Activated gamma-delta T cell (primary cell): ENCODE data around the gene PCDHGB4.
"Not testable (repeated sequence)": the region's sequence is repeated elsewhere in the genome, so short reads cannot be mapped to it uniquely, and the experiment has no call there.

Experiments
- DNase-seq: peaks from one replicate; lab custom pipeline; 2025; lab: John Stamatoyannopoulos, UW
- total RNA-seq, 2 donors: gene quantifications; one replicate each; lab custom pipeline; 2026; lab: John Stamatoyannopoulos, UW

The PCDHGB4 gene
- total RNA-seq = 0.05 to 0.87 reads per million in 2 donors

DNA sequence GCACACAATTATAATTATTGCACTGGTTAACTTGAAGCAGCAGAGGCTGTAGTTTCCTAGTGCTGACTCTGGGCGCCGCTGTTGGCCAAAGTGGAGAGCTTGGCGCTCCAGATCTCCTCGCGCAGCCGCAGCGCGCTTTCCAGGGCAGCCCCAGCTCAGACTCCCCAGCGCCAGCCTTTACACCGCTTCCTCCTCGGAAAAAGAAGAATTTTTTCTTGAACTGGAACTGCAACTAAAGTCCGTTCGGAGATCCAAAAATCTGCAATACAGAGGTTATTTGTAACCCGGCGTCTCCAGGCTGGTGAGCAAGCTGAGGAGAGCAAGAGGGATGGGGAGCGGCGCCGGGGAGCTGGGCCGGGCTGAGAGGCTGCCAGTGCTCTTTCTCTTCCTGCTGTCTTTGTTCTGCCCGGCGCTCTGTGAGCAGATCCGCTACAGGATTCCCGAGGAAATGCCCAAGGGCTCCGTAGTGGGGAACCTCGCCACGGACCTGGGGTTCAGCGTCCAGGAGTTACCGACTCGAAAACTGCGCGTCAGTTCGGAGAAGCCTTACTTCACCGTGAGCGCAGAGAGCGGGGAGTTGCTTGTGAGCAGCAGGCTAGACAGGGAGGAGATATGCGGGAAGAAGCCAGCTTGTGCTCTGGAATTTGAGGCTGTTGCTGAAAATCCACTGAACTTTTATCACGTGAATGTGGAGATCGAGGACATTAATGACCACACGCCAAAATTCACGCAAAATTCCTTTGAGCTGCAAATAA lies at the start of gene PCDHGB4:
TSS of gene PCDHGB4 (plus strand) at position 142 of the 755 bp plus-strand sequence. CDS start at position 329, 187 bp downstream.
- not testable (repeated sequence) for DNase-seq

DNA sequence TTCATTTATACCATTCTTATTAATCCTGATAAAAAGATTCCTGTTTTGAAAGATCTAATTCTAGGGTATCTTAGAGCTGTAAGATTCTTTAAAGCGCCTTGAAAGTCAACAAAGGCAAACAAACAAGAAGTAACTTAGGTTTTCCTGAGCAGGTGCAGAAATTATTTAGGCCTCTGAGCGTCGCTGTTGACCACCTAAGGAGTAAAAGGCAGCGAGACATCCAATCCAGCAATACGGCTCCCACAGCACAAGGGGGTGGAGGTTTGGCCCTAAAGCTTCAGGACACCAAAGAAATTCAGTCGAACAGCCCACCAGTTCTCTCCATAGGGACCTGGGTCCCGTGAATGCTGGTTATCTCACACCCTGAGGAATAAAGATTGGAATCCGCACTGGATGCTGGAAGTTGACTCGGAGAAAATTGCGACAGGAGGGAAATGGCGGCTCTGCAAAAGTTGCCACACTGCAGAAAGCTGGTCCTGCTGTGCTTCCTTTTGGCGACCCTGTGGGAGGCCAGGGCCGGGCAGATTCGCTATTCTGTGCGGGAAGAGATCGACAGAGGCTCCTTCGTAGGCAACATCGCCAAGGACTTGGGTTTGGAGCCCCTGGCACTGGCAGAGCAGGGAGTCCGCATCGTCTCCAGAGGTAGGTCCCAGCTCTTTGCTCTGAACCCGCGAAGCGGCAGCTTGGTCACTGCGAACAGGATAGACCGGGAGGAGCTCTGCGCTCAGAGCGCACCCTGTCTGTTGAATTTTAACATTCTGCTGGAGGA lies 48.8 kb upstream of the PCDHGB4 start, which contains the start of gene PCDHGA2:
TSS of gene PCDHGA2 (plus strand) at position 223 of the 769 bp plus-strand sequence.
- no peak for DNase-seq

DNA sequence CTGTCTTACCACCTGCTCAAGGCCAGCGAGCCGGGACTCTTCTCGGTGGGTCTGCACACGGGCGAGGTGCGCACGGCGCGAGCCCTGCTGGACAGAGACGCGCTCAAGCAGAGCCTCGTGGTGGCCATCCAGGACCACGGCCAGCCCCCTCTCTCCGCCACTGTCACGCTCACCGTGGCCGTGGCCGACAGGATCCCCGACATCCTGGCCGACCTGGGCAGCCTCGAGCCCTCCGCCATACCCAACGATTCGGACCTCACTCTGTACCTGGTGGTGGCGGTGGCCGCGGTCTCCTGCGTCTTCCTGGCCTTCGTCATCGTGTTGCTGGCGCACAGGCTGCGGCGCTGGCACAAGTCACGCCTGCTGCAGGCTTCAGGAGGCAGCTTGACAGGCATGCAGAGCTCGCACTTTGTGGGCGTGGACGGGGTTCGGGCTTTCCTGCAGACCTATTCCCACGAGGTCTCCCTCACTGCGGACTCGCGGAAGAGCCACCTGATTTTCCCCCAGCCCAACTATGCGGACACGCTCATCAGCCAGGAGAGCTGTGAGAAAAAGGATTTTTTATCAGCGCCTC lies 46.6 kb upstream of the PCDHGB4 start:
- not testable (repeated sequence) for DNase-seq

DNA sequence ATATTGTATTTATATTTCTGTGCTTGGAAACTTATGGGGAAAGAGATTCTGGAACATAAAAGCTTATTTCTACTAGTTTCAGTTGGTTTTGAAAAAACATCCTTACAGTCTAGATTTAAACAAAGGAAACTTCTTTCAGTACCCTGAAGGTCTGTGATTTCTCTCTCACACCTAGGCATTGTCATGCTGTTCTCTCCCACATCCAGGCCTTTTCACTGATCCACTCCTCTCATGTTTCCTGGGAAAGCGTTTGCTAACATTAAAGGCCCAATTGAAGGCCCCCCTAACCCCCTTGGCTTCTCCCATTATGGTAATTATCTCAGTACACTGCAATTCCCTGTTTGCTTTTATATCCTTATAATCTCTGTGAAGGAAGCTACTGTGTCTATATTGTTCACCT lies 44.7 kb upstream of the PCDHGB4 start:
- DNase-seq = no peak

DNA sequence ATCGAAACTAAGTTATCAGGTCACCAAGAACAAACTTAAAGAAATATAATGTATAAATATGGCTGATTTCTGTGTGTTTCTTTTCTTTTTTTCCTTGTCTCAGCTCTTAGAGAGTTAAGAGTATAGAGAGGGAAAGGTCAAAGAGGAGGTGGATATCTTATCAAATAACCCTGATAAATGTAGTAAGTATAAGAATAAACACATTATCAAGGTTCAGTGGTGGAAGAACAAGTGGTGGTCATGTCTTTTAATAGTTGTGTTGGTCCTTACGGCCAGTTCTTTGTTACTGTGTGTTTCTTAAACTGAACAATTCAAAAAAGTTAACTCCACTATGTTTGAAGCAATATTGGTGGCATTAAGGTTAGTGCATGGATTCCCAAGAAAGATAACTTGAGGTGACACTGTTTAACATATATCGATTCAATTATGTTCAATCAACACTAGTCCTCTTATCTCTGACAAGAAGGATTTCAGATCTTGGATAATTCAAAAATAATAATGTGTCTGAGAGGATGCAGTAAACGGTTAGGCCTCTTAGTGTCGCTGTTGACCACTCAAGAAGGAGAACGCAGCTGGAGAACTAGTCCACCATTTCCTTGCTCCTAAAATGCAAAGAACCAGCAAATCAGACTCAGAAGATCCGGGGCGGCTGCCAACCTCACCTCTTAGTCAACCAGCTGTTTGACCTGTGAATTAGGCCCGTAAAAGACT lies 44.1 kb upstream of the PCDHGB4 start, which contains the start of gene PCDHGA3:
TSS of gene PCDHGA3 (plus strand) at position 588 of the 711 bp plus-strand sequence. CDS start 205 bp downstream, outside the sequence.
- DNase-seq = no peak

DNA sequence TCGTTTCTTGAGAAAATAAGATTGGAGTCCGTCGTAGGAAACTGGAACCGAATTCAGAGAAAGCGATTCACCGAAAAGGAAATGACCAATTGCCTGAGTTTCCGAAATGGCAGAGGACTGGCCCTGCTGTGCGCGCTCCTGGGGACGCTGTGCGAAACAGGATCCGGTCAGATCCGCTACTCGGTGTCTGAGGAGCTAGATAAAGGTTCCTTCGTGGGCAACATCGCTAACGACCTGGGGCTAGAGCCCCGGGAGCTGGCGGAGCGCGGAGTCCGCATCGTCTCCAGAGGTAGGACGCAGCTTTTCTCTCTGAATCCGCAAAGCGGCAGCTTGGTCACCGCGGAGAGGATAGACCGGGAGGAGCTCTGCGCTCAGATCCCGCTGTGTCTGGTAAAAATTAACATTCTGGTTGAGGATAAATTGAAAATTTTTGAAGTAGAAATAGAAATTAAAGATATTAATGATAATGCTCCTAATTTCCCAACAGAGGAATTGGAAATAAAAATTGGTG lies 43.5 kb upstream of the PCDHGB4 start:
- DNase-seq = no peak

DNA sequence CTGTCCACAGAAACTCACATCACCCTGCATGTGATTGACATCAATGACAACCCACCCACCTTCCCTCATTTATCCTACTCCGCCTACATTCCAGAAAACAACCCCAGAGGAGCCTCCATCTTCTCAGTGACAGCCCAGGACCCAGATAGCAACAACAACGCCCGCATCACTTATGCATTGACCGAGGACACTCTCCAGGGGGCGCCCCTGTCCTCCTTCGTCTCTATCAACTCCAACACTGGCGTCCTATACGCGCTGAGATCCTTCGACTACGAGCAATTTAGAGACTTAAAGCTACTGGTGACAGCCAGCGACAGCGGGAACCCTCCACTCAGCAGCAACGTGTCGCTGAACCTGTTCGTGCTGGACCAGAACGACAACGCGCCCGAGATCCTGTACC lies 42.2 kb upstream of the PCDHGB4 start:
- no peak for DNase-seq

DNA sequence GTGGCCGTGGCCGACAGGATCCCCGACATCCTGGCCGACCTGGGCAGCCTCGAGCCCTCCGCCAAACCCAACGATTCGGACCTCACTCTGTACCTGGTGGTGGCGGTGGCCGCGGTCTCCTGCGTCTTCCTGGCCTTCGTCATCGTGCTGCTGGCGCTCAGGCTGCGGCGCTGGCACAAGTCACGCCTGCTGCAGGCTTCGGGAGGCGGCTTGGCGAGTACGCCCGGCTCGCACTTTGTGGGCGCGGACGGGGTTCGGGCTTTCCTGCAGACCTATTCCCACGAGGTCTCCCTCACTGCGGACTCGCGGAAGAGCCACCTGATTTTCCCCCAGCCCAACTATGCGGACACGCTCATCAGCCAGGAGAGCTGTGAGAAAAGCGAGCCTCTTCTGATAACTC lies 41.5 kb upstream of the PCDHGB4 start:
- not testable (repeated sequence) for DNase-seq

DNA sequence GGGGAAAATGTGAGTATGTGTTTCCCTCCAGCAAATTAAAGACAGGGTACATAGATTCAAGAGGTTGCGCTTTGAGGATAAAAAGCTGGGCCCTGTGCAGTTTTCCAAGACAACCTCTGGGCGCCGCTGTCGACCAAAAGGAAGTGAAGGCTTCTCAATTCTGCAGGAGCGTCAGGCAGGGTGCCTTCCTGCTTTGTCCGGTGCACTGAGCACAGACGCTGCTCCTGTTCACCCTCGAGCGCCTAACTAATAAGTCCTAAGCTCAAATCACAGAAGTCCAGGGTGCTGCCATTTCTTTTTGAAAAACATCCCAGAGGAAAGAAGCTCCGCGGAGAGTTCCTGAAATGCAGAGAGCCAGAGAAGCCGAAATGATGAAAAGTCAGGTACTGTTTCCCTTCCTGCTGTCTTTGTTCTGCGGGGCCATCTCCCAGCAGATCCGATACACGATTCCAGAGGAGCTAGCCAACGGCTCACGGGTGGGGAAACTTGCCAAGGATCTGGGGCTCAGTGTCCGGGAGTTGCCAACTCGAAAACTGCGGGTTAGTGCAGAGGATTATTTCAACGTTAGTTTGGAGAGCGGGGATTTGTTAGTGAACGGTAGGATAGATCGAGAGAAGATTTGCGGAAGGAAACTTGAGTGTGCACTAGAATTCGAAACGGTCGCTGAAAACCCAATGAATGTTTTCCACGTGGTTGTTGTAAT lies 37.4 kb upstream of the PCDHGB4 start, which contains the start of gene PCDHGB1:
TSS of gene PCDHGB1 (plus strand) at position 183 of the 703 bp plus-strand sequence. CDS start at position 345, 162 bp downstream.
- DNase-seq = no peak

DNA sequence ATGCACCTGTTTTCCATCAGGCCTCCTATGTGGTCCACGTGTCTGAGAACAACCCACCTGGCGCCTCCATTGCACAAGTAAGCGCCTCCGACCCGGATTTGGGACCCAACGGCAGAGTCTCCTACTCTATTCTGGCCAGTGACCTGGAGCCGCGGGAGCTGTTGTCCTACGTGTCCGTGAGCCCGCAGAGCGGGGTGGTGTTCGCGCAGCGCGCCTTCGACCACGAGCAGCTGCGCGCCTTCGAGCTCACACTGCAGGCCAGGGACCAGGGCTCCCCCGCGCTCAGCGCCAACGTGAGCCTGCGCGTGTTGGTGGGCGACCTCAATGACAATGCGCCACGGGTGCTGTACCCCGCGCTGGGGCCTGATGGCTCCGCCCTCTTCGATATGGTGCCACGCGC lies 35.9 kb upstream of the PCDHGB4 start:
- no peak for DNase-seq

DNA sequence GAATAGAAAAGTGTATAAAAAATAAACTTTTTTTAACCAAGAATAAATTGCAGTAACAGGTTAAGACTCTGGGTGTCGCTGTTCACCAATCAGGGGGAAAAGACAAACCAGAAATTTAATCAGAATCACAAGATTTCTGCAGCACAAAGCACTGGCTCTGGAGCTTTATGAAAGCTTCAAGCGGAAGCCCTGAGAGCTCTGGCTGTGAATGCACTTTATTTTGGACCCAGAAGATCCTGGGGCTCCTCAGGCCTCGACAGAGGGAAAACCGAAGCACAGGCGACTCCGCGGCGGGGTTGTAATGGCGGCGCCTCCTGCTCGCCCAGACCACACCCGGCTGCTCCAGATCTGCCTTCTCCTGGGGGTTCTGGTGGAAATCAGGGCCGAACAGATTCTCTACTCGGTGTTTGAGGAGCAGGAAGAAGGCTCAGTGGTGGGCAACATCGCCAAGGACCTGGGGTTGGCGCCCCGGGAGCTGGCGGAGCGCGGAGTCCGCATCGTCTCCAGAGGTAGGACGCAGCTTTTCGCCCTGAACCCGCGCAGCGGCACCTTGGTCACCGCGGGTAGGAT lies 32.5 kb upstream of the PCDHGB4 start, which contains the start of gene PCDHGA4:
TSS of gene PCDHGA4 (plus strand) at position 122 of the 570 bp plus-strand sequence. CDS start at position 209, 87 bp downstream.
- no peak for DNase-seq

DNA sequence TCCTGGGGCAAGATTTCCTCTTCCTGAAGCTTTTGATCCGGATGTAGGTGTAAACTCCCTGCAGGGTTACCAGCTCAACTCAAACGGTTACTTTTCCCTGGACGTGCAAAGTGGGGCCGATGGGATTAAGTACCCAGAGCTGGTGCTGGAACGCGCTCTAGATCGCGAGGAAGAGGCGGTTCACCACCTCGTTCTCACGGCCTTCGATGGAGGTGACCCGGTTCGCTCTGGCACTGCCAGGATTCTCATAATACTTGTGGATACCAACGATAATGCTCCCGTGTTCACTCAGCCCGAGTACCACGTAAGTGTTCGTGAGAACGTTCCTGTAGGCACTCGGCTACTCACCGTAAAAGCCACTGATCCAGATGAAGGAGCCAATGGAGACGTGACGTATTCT lies 31.9 kb upstream of the PCDHGB4 start:
- DNase-seq = no peak

DNA sequence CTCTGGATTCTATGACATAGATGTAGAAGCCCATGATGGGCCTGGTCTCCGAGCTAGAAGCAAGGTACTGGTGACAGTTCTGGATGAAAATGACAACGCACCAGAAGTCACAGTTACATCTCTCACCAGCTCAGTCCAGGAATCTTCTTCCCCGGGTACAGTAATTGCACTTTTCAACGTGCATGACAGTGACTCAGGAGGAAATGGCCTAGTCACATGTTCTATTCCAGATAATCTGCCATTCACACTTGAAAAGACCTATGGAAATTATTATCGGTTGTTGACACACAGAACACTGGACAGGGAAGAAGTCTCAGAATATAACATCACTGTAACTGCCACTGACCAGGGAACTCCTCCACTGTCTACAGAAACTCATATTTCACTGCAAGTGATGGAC lies 31.4 kb upstream of the PCDHGB4 start:
- DNase-seq = no peak

DNA sequence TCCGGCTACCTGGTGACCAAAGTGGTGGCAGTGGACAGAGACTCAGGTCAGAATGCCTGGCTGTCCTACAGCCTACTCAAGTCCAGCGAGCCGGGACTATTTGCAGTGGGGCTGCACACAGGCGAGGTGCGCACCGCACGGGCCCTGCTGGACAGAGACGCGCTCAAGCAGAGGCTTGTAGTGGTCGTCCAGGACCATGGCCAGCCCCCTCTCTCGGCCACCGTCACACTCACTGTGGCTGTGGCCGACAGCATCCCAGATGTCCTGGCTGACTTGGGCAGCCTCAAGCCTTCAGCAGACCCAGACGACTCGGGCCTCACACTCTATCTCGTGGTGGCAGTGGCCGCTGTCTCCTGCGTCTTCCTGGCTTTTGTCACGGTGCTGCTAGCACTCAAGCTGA lies 30.5 kb upstream of the PCDHGB4 start:
- DNase-seq = no peak

DNA sequence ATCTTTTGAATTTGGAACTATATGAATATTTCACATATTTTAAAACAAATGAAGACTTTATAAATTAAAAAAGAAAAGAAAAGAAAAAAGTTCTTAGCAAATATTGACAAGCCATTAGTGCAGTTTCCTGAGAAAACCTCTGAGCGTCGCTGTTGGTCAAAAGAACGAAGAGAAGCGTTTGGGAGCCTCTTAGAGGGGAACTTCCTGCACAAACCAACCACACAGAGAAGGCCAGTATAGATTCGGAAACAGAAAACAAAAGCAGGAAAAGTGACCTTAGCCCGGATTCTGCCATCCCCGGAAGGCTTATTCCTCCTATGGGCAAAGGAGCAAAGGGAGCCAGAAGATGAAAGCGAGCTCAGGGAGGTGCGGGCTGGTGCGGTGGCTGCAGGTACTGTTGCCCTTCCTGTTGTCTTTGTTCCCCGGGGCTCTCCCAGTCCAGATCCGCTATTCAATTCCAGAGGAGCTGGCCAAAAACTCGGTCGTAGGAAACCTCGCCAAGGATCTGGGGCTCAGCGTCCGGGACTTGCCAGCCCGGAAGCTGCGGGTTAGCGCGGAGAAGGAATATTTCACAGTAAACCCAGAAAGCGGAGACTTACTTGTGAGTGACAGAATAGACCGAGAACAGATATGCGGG lies 27.6 kb upstream of the PCDHGB4 start, which contains the start of gene PCDHGB2:
TSS of gene PCDHGB2 (plus strand) at position 205 of the 637 bp plus-strand sequence. CDS start at position 347, 142 bp downstream.
- DNase-seq = no peak

DNA sequence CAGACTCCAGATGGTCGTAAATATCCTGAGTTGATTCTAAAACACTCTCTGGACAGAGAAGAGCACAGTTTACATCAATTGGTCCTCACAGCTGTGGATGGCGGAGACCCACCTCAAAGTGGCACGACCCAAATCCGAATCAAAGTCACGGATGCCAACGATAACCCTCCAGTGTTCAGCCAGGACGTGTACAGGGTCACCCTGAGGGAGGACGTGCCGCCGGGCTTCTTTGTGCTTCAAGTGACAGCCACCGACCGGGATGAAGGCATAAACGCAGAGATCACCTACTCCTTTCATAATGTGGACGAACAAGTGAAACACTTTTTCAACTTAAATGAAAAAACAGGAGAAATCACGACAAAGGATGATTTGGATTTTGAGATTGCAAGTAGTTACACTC lies 26.8 kb upstream of the PCDHGB4 start:
- no peak for DNase-seq

DNA sequence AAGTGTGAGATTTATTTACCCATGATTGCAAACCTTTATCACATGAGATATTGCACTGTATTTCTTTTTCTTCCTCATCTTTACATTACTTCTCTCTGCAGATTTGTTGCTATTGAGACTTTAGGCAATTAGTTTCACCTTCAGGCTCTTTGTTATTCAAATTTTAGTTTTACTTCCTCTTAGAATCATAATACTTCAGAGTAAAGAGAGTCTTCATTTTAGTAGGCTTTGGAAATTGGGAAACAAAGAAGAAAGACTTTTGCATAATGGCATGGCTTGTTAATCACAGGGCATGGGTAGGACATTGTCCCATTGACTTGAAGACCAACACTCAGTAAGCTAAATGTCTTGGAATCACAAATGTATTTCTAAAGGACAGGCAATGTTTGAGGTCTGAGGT lies 24.8 kb upstream of the PCDHGB4 start:
- no peak for DNase-seq

DNA sequence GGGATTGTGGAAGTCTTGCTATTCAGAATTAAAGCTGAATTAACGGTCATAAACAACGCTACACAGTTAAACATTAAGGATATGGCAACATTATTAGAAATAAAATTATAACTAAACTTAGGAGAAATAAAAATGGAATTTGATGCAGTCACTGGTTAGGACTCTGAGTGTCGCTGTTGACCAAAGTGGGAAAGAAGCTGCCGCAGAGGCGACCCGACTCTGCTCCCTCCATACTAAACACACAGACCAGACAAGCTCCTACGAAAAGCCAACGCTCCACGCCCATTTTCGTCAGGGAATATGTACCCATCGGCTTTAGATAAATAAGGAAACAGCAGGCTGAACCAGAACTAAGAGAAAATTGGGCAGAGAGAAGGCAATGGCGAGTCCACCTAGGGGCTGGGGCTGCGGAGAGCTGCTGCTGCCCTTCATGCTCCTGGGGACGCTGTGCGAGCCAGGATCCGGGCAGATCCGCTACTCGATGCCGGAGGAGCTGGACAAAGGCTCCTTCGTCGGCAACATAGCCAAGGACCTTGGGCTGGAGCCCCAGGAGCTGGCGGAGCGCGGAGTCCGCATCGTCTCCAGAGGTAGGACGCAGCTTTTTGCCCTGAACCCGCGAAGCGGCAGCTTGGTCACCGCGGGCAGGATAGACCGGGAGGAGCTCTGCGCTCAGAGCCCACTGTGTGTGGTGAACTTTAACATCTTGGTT lies 23.4 kb upstream of the PCDHGB4 start, which contains the start of gene PCDHGA5:
TSS of gene PCDHGA5 (plus strand) at position 211 of the 709 bp plus-strand sequence. CDS start at position 380, 169 bp downstream.
- no peak for DNase-seq
